GM23338 (cell line): ENCODE data around the gene TMEM123. TPM values are rescaled to one million over a fixed set of nuclear protein-coding genes. Genes with fewer than 3 reads are reported as not detected.

Experiments
- ATAC-seq: fragments of 200-7000 bp; cut with Tn5 transposase; 3 replicates; pipeline ENCODE4 v1.9.1; 2020
- DNase-seq: peaks from one replicate; pipeline ENCODE4 v3.0.0-alpha.2; 2015; ENCODE audit warnings: low spot score
- H2AFZ ChIP-seq: fragments of 200-600 bp; sonication (generic); 2 replicates; pipeline ENCODE4 v1.8.0; 2016; ENCODE audit warnings: antibody characterized with exemption, mild to moderate bottlenecking, moderate library complexity
- H3F3A ChIP-seq: fragments of 200-600 bp; sonication (generic); replicated peaks from 2 replicates; pipeline ENCODE4 v1.8.0; 2017; ENCODE audit warnings: antibody characterized with exemption, mixed run types, low read depth
- H3K27ac ChIP-seq: fragments of 200-600 bp; sonication (generic); 2 replicates; pipeline ENCODE4 v1.6.1; 2016; ENCODE audit warnings: low read depth
- H3K27me3 ChIP-seq: fragments of 200-600 bp; sonication (generic); 2 replicates; pipeline ENCODE4 v1.8.0; 2016; ENCODE audit warnings: mild to moderate bottlenecking, mixed run types, moderate library complexity; ENCODE audit not compliant: insufficient read depth
- H3K36me3 ChIP-seq: fragments of 200-600 bp; sonication (generic); 2 replicates; pipeline ENCODE4 v1.8.0; 2016; ENCODE audit warnings: mild to moderate bottlenecking; ENCODE audit not compliant: insufficient read depth
- H3K4me1 ChIP-seq: fragments of 200-600 bp; sonication (generic); 2 replicates; pipeline ENCODE4 v1.8.0; 2016; ENCODE audit warnings: mild to moderate bottlenecking, moderate library complexity; ENCODE audit not compliant: insufficient read depth
- H3K4me2 ChIP-seq: fragments of 200-600 bp; sonication (generic); 2 replicates; pipeline ENCODE4 v1.7.1; 2017; ENCODE audit warnings: mixed run types
- H3K4me3 ChIP-seq: fragments of 200-600 bp; sonication (generic); 2 replicates; pipeline ENCODE4 v1.6.1; 2016; ENCODE audit warnings: mixed run types
- H3K79me2 ChIP-seq: fragments of 200-600 bp; sonication (generic); replicated peaks from 2 replicates; pipeline ENCODE4 v1.8.0; 2017; ENCODE audit warnings: mild to moderate bottlenecking; ENCODE audit not compliant: insufficient read depth
- H3K9me2 ChIP-seq: fragments of 200-600 bp; sonication (generic); 2 replicates; pipeline ENCODE4 v1.8.0; 2017; ENCODE audit not compliant: insufficient read depth
- H4K20me1 ChIP-seq: fragments of 200-600 bp; sonication (generic); replicated peaks from 2 replicates; pipeline ENCODE4 v1.8.0; 2017; ENCODE audit warnings: mild to moderate bottlenecking; ENCODE audit not compliant: insufficient read depth
- H3K27ac Mint-ChIP-seq: 2 replicates; pipeline ENCODE4 v1.8.0; 2020; ENCODE audit warnings: inconsistent platforms, mild to moderate bottlenecking, moderate library complexity, mixed read lengths
- H3K27me3 Mint-ChIP-seq: 3 replicates; pipeline ENCODE4 v1.8.0; 2022; ENCODE audit warnings: low read depth, mild to moderate bottlenecking, moderate library complexity, mixed read lengths, inconsistent platforms; ENCODE audit not compliant: insufficient read depth, poor library complexity
- H3K36me3 Mint-ChIP-seq: 3 replicates; pipeline ENCODE4 v1.8.0; 2021; ENCODE audit warnings: low read depth, mild to moderate bottlenecking, inconsistent platforms, moderate library complexity, mixed read lengths
- H3K4me1 Mint-ChIP-seq: 3 replicates; pipeline ENCODE4 v1.8.0; 2020; ENCODE audit warnings: mild to moderate bottlenecking, inconsistent platforms, mixed read lengths
- H3K4me3 Mint-ChIP-seq: 3 replicates; pipeline ENCODE4 v1.8.0; 2021; ENCODE audit warnings: moderate library complexity, mild to moderate bottlenecking, inconsistent platforms, mixed read lengths
- H3K9me3 Mint-ChIP-seq: 3 replicates; pipeline ENCODE4 v1.8.0; 2020; ENCODE audit warnings: moderate library complexity, mild to moderate bottlenecking, inconsistent platforms, mixed read lengths
- CREB1 ChIP-seq: fragments of 250-450 bp; sonication (Bioruptor Pico); IDR thresholded peaks from 2 replicates; pipeline ENCODE4 v1.5.0; 2020; ENCODE audit warnings: low read depth, mild to moderate bottlenecking, moderate library complexity
- EZH2 ChIP-seq: fragments of 200-600 bp; sonication (generic); IDR thresholded peaks from one replicate; pipeline ENCODE4 v1.8.0; 2017; ENCODE audit warnings: antibody characterized with exemption, mild to moderate bottlenecking, low read depth; ENCODE audit not compliant: unreplicated experiment
- EZH2phosphoT487 ChIP-seq: fragments of 200-600 bp; sonication (generic); IDR thresholded peaks from one replicate; pipeline ENCODE4 v1.8.1; 2018; ENCODE audit warnings: antibody characterized with exemption; ENCODE audit not compliant: unreplicated experiment
- JUNB ChIP-seq: IDR thresholded peaks from one replicate; pipeline ENCODE4 v1.6.1; 2016; ENCODE audit warnings: antibody characterized with exemption; ENCODE audit not compliant: unreplicated experiment
- POLR2AphosphoS5 ChIP-seq: IDR thresholded peaks from 2 replicates; pipeline ENCODE4 v1.6.1; 2016; ENCODE audit warnings: antibody characterized with exemption, low read depth
- REST ChIP-seq: IDR thresholded peaks from one replicate; pipeline ENCODE4 v1.6.1; 2018; ENCODE audit warnings: antibody characterized with exemption; ENCODE audit not compliant: unreplicated experiment
- STAT1 ChIP-seq: IDR thresholded peaks from one replicate; pipeline ENCODE4 v1.6.1; 2016; ENCODE audit warnings: antibody characterized with exemption; ENCODE audit not compliant: unreplicated experiment
- ZNF462 ChIP-seq: fragments of 250-450 bp; sonication (Bioruptor Pico); IDR thresholded peaks from 2 replicates; pipeline ENCODE4 v1.5.0; 2020; ENCODE audit warnings: mild to moderate bottlenecking, moderate library complexity
- polyA plus RNA-seq: library from polyadenylated mRNA; unstranded; fragments of >200 nt; fragmentation: Nextera tagmentation; extraction: Ambion mirVana; gene quantifications from 2 replicates; pipeline ENCODE4 v1.2.1, GENCODE V29; 2016
- total RNA-seq: library from RNA; depleted of rRNA; stranded (reverse); fragments of >200 nt; shearing (Covaris generic); gene quantifications from 2 replicates; pipeline ENCODE4 v1.2.3, GENCODE V29; 2014
- TF ChIP-seq, protein P1 (sequence below): IDR thresholded peaks from 2 replicates; pipeline ENCODE4 v1.6.1; 2016; ENCODE audit warnings: antibody characterized with exemption

Gene TMEM123
- total and polyA plus RNA-seq, 2 experiments from 2014 or later, result 44.1 to 61.0 TPM

- no peak for TF ChIP-seq REST
- no peak for TF ChIP-seq EZH2phosphoT487
- no peak for TF ChIP-seq STAT1
- no peak for TF ChIP-seq CREB1 (CRISPR knock-in tag)
- TF ChIP-seq JUNB, result no peak
These were observed 74.7 kb downstream of the TMEM123 start (continued) for GRCh38 chr11:102377891-102378290.

DNA sequence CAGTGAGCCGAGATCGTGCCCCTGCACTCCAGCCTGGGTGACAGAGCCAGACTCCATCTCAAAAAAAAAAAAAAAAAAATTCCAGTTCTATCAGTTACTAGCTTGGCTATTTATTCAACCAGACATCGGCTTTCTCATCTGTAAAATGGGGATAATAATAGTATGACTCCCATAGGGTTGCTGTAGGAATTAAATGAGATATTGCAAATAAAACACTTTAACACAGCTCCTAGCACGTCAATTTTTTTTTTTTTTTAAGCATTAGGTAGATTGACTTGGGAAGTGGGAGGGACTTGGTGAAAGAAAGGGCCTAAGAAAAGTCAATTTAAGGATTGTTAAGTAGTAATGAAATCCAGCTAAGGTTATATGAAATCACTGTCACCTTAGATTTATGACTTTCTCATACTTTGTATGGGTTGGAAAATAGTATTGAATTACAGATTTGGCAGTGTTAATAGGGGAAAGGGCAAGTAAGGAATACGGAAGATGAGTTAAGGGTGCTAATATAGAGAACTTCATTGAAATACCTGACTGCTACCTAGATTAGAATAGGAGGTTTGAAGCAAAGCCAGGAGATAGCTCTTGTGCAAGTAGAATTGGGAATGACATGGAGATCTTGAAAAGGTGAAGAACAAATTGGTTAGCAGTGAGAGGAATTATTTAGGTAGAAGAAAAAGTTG, 76.7 kb downstream of the TMEM123 start:
- peaks cover 10% of the 10 kb centered on the region for H3K27me3 Mint-ChIP-seq
- Histone ChIP-seq H4K20me1 (no peaks in the 10 kb centered on the region), H3K79me2 (peaks cover 10% of the 10 kb centered on the region), H3K4me3 (no peak overlapping the region), H3K27ac (no peak overlapping the region), H3K9me2 (no peaks in the 10 kb centered on the region), H3K4me1 (peaks cover 12% of the 10 kb centered on the region), H3K27me3 (no peaks in the 10 kb centered on the region), H3K36me3 (no peaks in the 10 kb centered on the region), H3F3A (no peaks in the 10 kb centered on the region), H2AFZ (no peak overlapping the region), H3K4me2 (no peak overlapping the region; the same call in 1 of the 2 replicates)
- peaks cover 6% of the 10 kb centered on the region; the same call in 2 of the 3 replicates for H3K4me1 Mint-ChIP-seq
- H3K36me3 Mint-ChIP-seq, result peaks cover 31% of the 10 kb centered on the region; the same call in 2 of the 3 replicates
- no peak overlapping the region for H3K4me3 Mint-ChIP-seq
- H3K27ac Mint-ChIP-seq, result no peak overlapping the region
- no peak for DNase-seq
- peaks cover 6% of the 10 kb centered on the region; the same call in 1 of the 3 replicates for H3K9me3 Mint-ChIP-seq
- ATAC-seq, result no peak
- TF ChIP-seq, protein P1, sequence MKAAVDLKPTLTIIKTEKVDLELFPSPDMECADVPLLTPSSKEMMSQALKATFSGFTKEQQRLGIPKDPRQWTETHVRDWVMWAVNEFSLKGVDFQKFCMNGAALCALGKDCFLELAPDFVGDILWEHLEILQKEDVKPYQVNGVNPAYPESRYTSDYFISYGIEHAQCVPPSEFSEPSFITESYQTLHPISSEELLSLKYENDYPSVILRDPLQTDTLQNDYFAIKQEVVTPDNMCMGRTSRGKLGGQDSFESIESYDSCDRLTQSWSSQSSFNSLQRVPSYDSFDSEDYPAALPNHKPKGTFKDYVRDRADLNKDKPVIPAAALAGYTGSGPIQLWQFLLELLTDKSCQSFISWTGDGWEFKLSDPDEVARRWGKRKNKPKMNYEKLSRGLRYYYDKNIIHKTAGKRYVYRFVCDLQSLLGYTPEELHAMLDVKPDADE, result no peak
- TF ChIP-seq REST (no peak), CREB1 (CRISPR knock-in tag) (no peak), EZH2phosphoT487 (no peak), JUNB (no peak), ZNF462 (CRISPR knock-in tag) (no peak), EZH2 (no peak), STAT1 (no peak), POLR2AphosphoS5 (no peak)
